Measurements from ENCODE around the gene GABRR3. TPM values are rescaled to one million over a fixed set of nuclear protein-coding genes. Genes with fewer than 3 reads are reported as not detected.

The GABRR3 gene
- total and polyA plus RNA-seq, 10 donors, result 0.03 TPM; not detected in 9

- Histone ChIP-seq H3K27ac (no peak overlapping the region), H3K4me3 (no peak overlapping the region), H3K27me3 (replicated peaks in 1 of 7) (no peaks in the 10 kb centered on the region), H3K4me1 (no peaks in the 10 kb centered on the region), H3K36me3 (no peaks in the 10 kb centered on the region), H3K9me3 (no peaks in the 10 kb centered on the region)
- intact Hi-C loops (cut with DNase I; ENCODE audit: low total_unique reads), result no loop called here
- TF ChIP-seq POLR2AphosphoS5 (IDR thresholded peaks at IDR 0.05), result no peak
- WGBS, 5 donors, result 74 to 91% (median 85%) methylated on average over 2 to 3 of the region's 3 CpGs
- DNase-seq, result no peak
These were observed 55.5 kb downstream of the GABRR3 start for GRCh38 chr3:97979610-97980009.

- no peak for TF ChIP-seq POLR2AphosphoS5 (IDR thresholded peaks at IDR 0.05)
- DNase-seq, result no peak
These were observed 59.6 kb downstream of the GABRR3 start for GRCh38 chr3:97975466-97975865.

GRCh38 chr3:97974996-97975395 is 60.1 kb downstream of the GABRR3 start:
- no peak for DNase-seq
- Histone ChIP-seq H3K4me3 (no peak overlapping the region), H3K27ac (no peak overlapping the region), H3K4me1 (peaks cover 5 to 28% (median 23%) of the 10 kb centered on the region in 6 donors), H3K36me3 (no peaks in the 10 kb centered on the region), H3K27me3 (replicated peaks in 1 of 7) (no peaks in the 10 kb centered on the region), H3K9me3 (no peaks in the 10 kb centered on the region)
- TF ChIP-seq POLR2A (IDR thresholded peaks at IDR 0.05) (no peak), CTCF (IDR thresholded peaks at IDR 0.05 in 8 of 11, conservative IDR thresholded peaks at IDR 0.05 in 3 of 11) (no peak), POLR2AphosphoS5 (IDR thresholded peaks at IDR 0.05) (no peak)
- 33 to 55% (median 43%) methylated on average over 3 of the region's 3 CpGs for WGBS, 5 donors
- intact Hi-C loops (cut with DNase I; ENCODE audit: low total_unique reads), result no loop called here

More at GRCh38 chr3:97975466-97975865, 59.6 kb downstream of the GABRR3 start:
- Histone ChIP-seq H3K4me3 (no peak overlapping the region), H3K27me3 (replicated peaks in 1 of 7) (no peaks in the 10 kb centered on the region), H3K9me3 (no peaks in the 10 kb centered on the region), H3K4me1 (peaks cover 5 to 24% (median 19%) of the 10 kb centered on the region in 6 donors), H3K36me3 (no peaks in the 10 kb centered on the region), H3K27ac (no peak overlapping the region)
- intact Hi-C loops (cut with DNase I; ENCODE audit: low total_unique reads), result no loop called here
- WGBS, 5 donors, result 63 to 91% (median 78%) methylated on average over 1 of the region's 1 CpG

GRCh38 chr3:97972976-97973375 is 62.1 kb downstream of the GABRR3 start:
- Histone ChIP-seq H3K27ac (peak overlapping the region in 5 of 8 donors; percentile 76 to 90 (median 88)), H3K4me3 (peak overlapping the region in 7 of 8 donors; percentile 76 to 95 (median 79)), H3K36me3 (no peaks in the 10 kb centered on the region), H3K4me1 (peaks cover 5 to 44% (median 26%) of the 10 kb centered on the region in 6 donors), H3K9me3 (no peaks in the 10 kb centered on the region), H3K27me3 (replicated peaks in 1 of 7) (no peaks in the 10 kb centered on the region)
- TF ChIP-seq POLR2A (IDR thresholded peaks at IDR 0.05) (no peak), POLR2AphosphoS5 (IDR thresholded peaks at IDR 0.05) (no peak), CTCF (IDR thresholded peaks at IDR 0.05 in 8 of 11, conservative IDR thresholded peaks at IDR 0.05 in 3 of 11) (no peak)
- intact Hi-C loops (cut with DNase I; ENCODE audit: low total_unique reads), result no loop called here
- no peak for DNase-seq
- 94 to 96% (median 95%) methylated on average over 9 of the region's 9 CpGs for WGBS, 5 donors

GRCh38 chr3:97971679-97972567 is 63.2 kb downstream of the GABRR3 start, which contains the start of gene RIOX2:
TSS of gene RIOX2 (minus strand) at chr3:97972431. CDS start at chr3:97967593, 4,838 bp downstream.
- intact Hi-C loops (cut with DNase I; ENCODE audit: low total_unique reads), result no loop called here
- Histone ChIP-seq H3K27ac (peak within 1 kb of the TSS; percentile 65 to 90 (median 81)), H3K9me3 (no peaks in the 10 kb centered on the region), H3K4me3 (peak within 1 kb of the TSS; percentile 69 to 95 (median 78)), H3K36me3 (peaks cover 0 to 4% (median 2%) of the 10 kb centered on the region in 6 donors), H3K27me3 (replicated peaks in 1 of 7) (no peaks in the 10 kb centered on the region), H3K4me1 (peaks cover 5 to 44% (median 26%) of the 10 kb centered on the region in 6 donors)
- WGBS, 5 donors, result 1 to 4% (median 2%) methylated on average over 45 to 82 of the region's 82 CpGs
- peak; percentile 95 for DNase-seq
- TF ChIP-seq POLR2A (IDR thresholded peaks at IDR 0.05) (peak in 1 of 3 donors; percentile 7), POLR2AphosphoS5 (IDR thresholded peaks at IDR 0.05) (peak; percentile 76 to 83 (median 82)), CTCF (IDR thresholded peaks at IDR 0.05 in 8 of 11, conservative IDR thresholded peaks at IDR 0.05 in 3 of 11) (peak in 3 of 11 experiments; percentile 8 to 26 (median 17))

Measured in spleen (tissue), 11 donors.